HUES64 (cell line): Measurements from ENCODE around the gene BATF.

Source experiments
- H3K27ac ChIP-seq: 2 replicates; pipeline ENCODE4 v1.7.0; 2013; ENCODE audit warnings: low read depth, low read length, inconsistent platforms
- H3K27me3 ChIP-seq: 2 replicates; pipeline ENCODE4 v1.6.1; 2013; ENCODE audit warnings: mild to moderate bottlenecking, low read length; ENCODE audit not compliant: insufficient read depth
- H3K36me3 ChIP-seq: 2 replicates; pipeline ENCODE4 v1.6.1; 2013; ENCODE audit warnings: mild to moderate bottlenecking, low read length; ENCODE audit not compliant: insufficient read depth
- H3K4me1 ChIP-seq: 2 replicates; pipeline ENCODE4 v1.6.1; 2013; ENCODE audit warnings: mild to moderate bottlenecking, low read length, moderate library complexity; ENCODE audit not compliant: insufficient read depth
- H3K4me3 ChIP-seq: 2 replicates; pipeline ENCODE4 v1.5.1; 2013; ENCODE audit warnings: mild to moderate bottlenecking, low read length, moderate library complexity
- H3K9ac ChIP-seq: 2 replicates; pipeline ENCODE4 v1.6.1; 2013; ENCODE audit warnings: mild to moderate bottlenecking, low read depth, low read length
- H3K9me3 ChIP-seq: 2 replicates; pipeline ENCODE4 v1.6.1; 2013; ENCODE audit warnings: low read depth, low read length; ENCODE audit not compliant: insufficient read depth
- WGBS: fragments of 150-250, 120-280 bp; methylation state at CpG from one replicate; pipeline ENCODE4 v1.1.7; 2013; ENCODE audit warnings: missing lambda C conversion rate; 5-methylcytosine and 5-hydroxymethylcytosine counted together

BATF gene

DNA sequence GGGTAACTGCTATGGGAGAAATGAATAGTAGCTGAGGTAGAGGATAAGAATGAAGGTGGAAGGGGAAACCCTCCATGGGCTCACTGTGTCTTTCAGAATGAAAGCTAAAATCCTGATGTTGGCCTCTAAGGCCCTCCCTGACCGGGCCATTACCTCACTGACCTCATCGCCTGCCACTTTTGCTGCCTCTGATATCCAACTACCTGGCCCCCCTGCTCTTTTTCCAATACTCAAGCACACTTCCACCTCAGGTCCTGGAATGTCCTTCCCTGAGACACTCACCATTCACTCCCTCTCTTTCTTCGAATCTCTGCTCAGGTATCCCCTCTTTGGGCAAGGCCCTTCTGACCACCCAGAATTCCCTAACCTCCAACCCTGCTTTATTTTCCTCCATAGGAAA lies 1.4 kb upstream of the BATF start:
- no peak overlapping the region for H3K4me3 ChIP-seq
- H3K27ac ChIP-seq: no peak overlapping the region
- peaks cover 3% of the 10 kb centered on the region; the same call in 1 of the 2 replicates for H3K4me1 ChIP-seq
- no peaks in the 10 kb centered on the region for H3K9me3 ChIP-seq
- 92% methylated on average over 3 of the region's 3 CpGs for WGBS
- H3K36me3 ChIP-seq: no peaks in the 10 kb centered on the region
- H3K27me3 ChIP-seq: no peaks in the 10 kb centered on the region; the same call in 1 of the 2 replicates
- no peak overlapping the region for H3K9ac ChIP-seq

DNA sequence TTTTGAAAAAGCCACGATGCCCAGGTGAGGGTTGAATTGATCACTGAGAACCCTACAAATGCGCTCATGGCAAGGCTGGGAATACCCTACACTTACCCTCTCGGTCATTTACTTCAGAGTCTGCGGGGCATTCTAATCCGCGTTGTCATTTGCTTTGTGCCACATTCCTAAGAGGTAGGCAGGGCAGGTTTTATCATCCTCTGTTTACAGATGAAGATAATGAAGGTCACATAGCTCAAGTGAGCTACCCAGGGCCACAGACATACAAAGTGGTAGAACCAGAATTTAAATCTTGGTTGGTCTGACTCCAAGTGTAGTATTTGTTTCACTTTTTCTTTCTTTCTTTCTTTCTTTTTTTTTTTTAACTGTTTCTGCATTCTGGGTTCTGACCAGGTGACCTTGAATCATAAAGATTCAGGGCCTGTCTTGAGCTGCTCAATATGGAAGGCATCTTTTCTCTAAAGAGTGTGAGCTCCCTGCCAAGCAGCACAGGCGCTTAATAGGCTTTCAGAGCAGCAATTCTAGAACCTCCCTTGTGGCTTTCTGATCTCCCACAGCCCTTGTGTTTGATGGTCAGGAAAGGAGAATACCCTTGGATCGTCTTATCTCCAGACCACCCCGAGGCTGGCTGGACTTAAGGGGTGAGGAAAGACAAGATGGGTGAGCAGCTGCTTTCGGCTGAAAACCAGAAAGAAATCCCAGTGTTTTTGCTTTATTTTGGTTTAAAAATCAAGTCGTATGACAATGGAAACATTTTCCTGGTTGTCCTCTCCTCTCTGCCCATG lies 662 bp upstream of the BATF start:
- Histone ChIP-seq H3K36me3 (no peaks in the 10 kb centered on the region), H3K4me3 (no peak overlapping the region), H3K27me3 (no peaks in the 10 kb centered on the region; the same call in 1 of the 2 replicates), H3K4me1 (no peaks in the 10 kb centered on the region), H3K9ac (no peak overlapping the region), H3K27ac (no peak overlapping the region), H3K9me3 (no peaks in the 10 kb centered on the region)
- WGBS: 88% methylated on average over 11 of the region's 11 CpGs

- Histone ChIP-seq H3K27me3 (no peaks in the 10 kb centered on the region; the same call in 1 of the 2 replicates), H3K27ac (no peak overlapping the region), H3K4me3 (no peak overlapping the region), H3K9ac (no peak overlapping the region), H3K4me1 (no peaks in the 10 kb centered on the region), H3K9me3 (no peaks in the 10 kb centered on the region), H3K36me3 (no peaks in the 10 kb centered on the region)
- 86% methylated on average over 1 of the region's 1 CpG for WGBS
Observed at GRCh38 chr14:75522983-75523318, 682 bp downstream of the BATF start.

DNA sequence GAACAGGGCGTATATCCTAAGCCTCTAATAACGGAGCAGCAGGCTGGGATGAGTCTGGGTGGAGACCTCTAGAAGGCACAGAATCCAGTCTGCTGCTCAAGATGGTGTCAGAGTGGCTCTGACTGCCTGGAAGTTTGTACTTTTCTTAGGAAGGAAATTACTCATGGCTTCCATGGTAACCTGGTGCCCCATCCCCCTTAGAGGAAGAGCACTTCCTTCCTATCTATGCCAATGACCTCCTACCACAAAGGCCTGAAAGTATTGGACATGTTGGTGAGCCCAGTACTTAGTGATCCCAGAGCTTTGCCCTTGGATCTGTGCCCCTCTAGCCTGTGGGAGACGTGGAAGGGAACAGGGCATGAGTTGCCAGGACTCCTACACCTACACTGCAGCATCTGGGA lies 1.5 kb downstream of the BATF start:
- no peaks in the 10 kb centered on the region for H3K36me3 ChIP-seq
- no peaks in the 10 kb centered on the region for H3K9me3 ChIP-seq
- 92% methylated on average over 3 of the region's 3 CpGs for WGBS
- no peaks in the 10 kb centered on the region; the same call in 1 of the 2 replicates for H3K27me3 ChIP-seq
- H3K4me1 ChIP-seq: no peaks in the 10 kb centered on the region
- H3K9ac ChIP-seq: no peak overlapping the region
- no peak overlapping the region for H3K4me3 ChIP-seq
- no peak overlapping the region for H3K27ac ChIP-seq

- H3K9ac ChIP-seq: no peak overlapping the region
- H3K9me3 ChIP-seq: no peaks in the 10 kb centered on the region
- 100% methylated on average over 1 of the region's 1 CpG for WGBS
- H3K4me3 ChIP-seq: no peak overlapping the region
- no peaks in the 10 kb centered on the region for H3K36me3 ChIP-seq
- H3K27me3 ChIP-seq: no peaks in the 10 kb centered on the region; the same call in 1 of the 2 replicates
- H3K27ac ChIP-seq: no peak overlapping the region
- no peaks in the 10 kb centered on the region for H3K4me1 ChIP-seq
Observed at GRCh38 chr14:75525969-75526368, 3.7 kb downstream of the BATF start.

DNA sequence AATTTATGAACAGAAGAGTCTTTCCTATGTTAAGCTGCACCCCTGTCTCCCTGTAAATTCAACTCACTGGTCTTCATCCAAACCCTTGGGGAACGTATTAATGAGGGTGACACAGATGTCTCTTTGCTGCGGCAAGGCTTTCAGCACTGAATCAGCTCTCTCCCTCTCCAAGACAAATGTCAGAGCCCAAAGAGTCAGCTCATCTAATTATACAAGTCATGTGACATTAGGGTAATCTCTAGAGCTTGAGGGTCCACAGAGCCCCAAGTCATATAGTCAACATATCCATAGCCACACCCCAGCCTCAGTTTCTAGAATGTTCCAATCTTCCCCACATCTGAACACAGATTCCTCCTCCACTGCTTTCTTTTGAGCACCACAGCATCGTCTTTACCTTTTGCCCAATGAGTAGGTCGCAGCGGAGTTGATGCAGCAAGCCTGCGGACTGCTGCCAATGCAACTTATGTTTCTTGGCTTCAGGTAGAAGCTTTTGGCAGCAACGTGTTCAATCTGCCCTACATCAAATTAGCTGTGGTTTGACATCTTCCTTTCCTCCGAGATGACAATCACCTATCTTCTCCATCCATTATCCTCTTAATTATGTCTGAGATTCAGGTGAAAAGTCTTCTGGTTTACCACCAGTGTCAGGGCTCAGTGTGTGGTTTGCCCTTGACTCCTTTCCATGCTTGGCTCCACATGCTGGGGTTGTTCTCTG lies 5.3 kb downstream of the BATF start:
- 90% methylated on average over 8 of the region's 8 CpGs for WGBS

DNA sequence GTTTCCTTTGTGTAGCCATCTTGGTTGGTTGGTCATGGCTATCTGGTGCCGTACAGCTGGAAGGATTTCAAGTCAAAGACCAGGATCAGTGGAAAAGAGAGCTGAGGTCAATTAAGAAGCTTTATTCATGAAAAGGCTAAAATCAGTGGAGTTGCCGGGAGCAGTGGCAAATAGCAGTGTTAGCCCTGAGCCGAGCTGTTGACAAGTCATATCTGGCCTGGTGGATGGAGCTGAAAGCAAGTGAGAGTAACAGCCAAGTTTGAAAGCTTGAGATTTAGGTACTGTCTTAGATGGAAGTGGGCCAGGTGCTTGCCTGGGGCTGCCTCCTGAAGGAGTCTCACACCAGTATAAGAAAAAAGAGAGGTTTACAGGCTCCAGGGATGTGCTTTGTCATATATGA lies 9.0 kb downstream of the BATF start:
- no peak overlapping the region for H3K27ac ChIP-seq
- no peak overlapping the region for H3K4me3 ChIP-seq
- H3K9me3 ChIP-seq: no peaks in the 10 kb centered on the region
- no peaks in the 10 kb centered on the region for H3K4me1 ChIP-seq
- WGBS: 94% methylated on average over 3 of the region's 3 CpGs
- H3K27me3 ChIP-seq: no peaks in the 10 kb centered on the region
- H3K36me3 ChIP-seq: no peaks in the 10 kb centered on the region
- no peak overlapping the region for H3K9ac ChIP-seq

More for the DNA sequence above, 5.3 kb downstream of the BATF start:
- H3K27ac ChIP-seq: no peak overlapping the region
- H3K36me3 ChIP-seq: no peaks in the 10 kb centered on the region
- no peak overlapping the region for H3K4me3 ChIP-seq
- no peaks in the 10 kb centered on the region for H3K9me3 ChIP-seq
- H3K9ac ChIP-seq: no peak overlapping the region
- H3K27me3 ChIP-seq: no peaks in the 10 kb centered on the region; the same call in 1 of the 2 replicates
- H3K4me1 ChIP-seq: no peaks in the 10 kb centered on the region

DNA sequence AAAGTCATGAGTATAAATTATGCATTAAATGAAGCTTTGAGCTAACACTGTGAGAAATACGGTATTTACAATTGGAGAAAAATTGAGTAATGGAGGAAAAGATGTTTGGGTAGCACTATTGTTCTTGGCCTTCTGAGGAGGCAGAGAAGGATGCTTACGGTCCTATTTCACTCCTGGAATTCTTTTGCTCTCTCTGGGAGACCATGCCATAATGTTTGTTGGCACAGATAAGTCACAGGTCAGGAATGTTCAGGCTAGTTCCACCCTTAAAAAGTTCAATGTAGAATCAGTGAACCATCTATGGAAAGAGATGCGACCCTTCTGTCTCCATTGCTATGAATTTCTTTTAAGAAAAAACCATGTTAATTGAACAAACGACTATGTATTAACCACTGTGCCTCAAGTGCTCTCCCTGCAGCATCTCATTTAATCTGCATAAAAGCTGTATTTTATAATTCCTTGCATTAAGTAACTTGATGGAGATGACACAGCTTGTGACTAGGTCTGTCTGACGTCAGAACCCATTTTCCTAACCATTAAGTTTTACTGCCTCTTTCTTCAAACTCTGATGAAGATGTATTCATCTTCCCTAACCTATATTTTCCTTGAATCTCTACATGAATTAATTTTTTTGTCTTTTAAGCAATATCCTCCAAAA lies 9.5 kb downstream of the BATF start:
- Histone ChIP-seq H3K36me3 (no peaks in the 10 kb centered on the region), H3K9ac (no peak overlapping the region), H3K4me1 (no peaks in the 10 kb centered on the region), H3K9me3 (no peaks in the 10 kb centered on the region), H3K4me3 (no peak overlapping the region), H3K27me3 (no peaks in the 10 kb centered on the region), H3K27ac (no peak overlapping the region)
- 90% methylated on average over 5 of the region's 5 CpGs for WGBS

DNA sequence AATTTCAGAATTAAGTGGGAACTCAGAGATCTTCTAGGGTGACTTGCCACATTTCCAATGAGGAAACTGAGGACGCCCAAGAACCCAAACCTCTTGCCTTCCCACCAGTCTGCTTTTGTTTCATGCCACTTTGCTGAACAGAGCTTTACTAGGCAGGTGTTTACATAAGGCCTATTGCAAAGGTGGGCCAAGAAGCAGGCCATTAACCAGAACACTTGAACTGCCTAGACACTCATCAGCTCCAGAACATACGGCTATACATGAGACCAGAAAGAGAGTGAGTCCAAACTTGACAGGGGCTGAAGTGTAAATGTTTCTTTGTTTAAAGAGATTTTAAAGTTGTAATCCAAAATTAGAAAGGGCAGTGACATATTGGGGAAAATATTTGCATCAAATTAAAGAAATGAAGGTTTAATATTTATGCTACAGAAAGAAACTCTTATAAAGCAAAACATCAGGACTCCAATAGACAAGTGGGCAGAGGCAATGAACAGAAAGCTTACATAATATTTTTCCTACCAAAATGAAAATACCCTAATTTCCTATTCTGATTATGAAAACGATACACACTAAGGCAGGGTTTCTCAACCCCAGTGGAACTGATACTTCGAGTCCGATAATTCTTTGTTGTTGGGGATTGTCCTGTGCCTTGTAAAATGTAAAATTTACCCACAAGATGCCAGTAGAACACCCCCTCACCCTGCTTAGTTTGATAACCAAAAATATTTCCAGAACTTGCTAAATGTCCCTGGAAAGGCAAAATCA lies 11.7 kb downstream of the BATF start:
- no peaks in the 10 kb centered on the region for H3K36me3 ChIP-seq
- WGBS: 96% methylated on average over 3 of the region's 5 CpGs
- no peak overlapping the region for H3K27ac ChIP-seq
- H3K9me3 ChIP-seq: no peaks in the 10 kb centered on the region
- H3K9ac ChIP-seq: no peak overlapping the region
- no peak overlapping the region for H3K4me3 ChIP-seq
- H3K27me3 ChIP-seq: no peaks in the 10 kb centered on the region
- H3K4me1 ChIP-seq: no peaks in the 10 kb centered on the region

DNA sequence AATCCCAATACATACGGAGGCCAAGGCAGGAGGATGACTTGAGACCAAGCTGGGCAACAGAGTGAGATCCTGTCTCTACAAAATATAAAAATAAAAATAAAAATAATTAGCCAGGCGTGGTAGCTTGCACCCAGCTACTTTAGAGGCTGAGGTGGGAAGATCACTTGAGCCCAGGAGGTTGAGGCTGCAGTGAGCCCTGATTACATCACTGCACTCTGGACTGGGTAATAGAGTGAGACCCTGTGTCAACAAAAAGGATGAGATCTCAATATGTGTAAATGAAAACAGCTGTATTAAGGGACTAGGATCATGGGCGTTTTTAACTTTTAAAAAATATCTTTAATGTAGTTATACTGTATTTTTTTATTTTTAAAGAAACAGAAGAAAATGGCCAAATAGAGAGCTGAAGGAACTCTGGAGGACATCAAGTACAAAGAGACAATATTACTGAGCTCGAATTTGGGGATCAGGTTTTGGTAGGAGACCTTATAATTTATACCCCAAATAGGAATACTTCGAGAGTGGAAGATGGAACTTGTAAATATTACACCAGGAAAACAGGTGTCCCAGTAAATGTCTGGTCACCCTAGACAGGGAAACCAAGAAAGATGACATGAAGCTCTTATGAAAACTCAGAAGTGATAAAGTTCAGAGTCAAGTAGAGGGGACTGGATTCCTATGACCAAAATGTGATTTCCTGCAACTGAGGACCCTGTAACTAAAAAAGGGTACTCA lies 13.1 kb downstream of the BATF start:
- H3K9me3 ChIP-seq: no peaks in the 10 kb centered on the region
- WGBS: 96% methylated on average over 3 of the region's 5 CpGs
- no peaks in the 10 kb centered on the region for H3K4me1 ChIP-seq
- no peak overlapping the region for H3K9ac ChIP-seq
- H3K36me3 ChIP-seq: no peaks in the 10 kb centered on the region
- no peak overlapping the region for H3K4me3 ChIP-seq
- no peak overlapping the region for H3K27ac ChIP-seq
- H3K27me3 ChIP-seq: no peaks in the 10 kb centered on the region
